HG02610 (cell line): ENCODE data around the gene ZBTB17.
"Not testable (repeated sequence)": the region's sequence is repeated elsewhere in the genome, so short reads cannot be mapped to it uniquely, and the experiment has no call there.

Experiments used
- ATAC-seq: cut with Tn5 transposase; IDR thresholded peaks from one replicate; pipeline ENCODE4 v1.9.1; 2021; ENCODE audit warnings: mild to moderate bottlenecking, moderate library complexity; ENCODE audit not compliant: unreplicated experiment

Gene ZBTB17

DNA sequence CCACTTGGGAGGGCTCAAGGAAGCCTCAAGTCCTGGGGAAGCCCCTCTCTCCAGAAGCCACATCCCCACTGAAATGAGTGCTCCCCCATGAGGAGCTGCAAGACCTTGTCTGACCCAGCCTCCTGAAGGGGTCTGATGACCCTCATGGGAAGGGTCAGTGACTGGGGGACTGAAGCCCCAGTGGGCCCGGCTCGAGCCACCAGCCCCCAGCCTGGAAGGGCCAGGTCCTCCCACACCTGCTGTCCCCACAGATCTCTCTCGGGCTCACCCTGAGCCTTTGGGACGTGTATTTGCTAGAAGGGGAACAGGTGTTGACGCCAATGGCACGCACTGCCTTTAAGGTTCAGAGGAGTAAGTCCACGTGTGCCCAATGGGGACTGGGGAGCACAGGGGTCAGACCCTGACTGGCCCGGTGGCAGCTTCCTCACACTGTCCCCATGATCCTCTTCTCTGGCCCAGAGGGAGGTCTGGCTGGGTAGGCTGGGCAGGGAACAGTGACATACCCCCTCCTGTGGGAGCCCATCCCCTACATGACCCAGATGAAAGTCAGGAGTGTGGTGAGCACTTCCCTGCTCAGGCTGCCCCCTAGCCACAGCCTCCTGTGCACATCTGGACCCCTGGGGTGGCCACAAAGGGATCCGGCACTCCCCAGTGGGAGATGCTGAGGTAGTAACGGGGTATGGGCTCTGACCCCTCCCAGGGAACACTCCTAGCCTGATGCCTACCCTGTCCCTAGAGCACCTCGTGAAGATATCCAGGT, 15.7 kb upstream of the ZBTB17 start:
- no peak for ATAC-seq

DNA sequence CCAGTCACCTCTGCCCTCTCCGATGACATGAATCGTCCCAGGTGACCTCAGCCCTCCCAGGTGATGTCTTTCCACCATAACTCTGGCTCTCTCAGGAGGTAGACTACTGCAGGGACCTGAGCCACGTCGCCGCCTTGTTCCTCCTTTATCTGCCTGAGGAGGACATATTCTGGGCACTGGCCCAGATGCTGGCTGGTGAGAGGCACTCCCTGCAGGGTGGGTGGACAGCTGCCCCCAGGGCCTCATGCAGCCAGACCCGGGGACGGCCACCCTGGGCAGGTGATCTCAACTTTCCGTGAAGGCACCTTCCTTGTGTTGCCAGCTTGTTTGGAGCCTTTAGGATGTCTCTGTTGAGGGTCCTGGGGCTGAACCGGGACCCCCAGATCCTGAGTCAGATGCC, 13.9 kb upstream of the ZBTB17 start:
- no peak for ATAC-seq

DNA sequence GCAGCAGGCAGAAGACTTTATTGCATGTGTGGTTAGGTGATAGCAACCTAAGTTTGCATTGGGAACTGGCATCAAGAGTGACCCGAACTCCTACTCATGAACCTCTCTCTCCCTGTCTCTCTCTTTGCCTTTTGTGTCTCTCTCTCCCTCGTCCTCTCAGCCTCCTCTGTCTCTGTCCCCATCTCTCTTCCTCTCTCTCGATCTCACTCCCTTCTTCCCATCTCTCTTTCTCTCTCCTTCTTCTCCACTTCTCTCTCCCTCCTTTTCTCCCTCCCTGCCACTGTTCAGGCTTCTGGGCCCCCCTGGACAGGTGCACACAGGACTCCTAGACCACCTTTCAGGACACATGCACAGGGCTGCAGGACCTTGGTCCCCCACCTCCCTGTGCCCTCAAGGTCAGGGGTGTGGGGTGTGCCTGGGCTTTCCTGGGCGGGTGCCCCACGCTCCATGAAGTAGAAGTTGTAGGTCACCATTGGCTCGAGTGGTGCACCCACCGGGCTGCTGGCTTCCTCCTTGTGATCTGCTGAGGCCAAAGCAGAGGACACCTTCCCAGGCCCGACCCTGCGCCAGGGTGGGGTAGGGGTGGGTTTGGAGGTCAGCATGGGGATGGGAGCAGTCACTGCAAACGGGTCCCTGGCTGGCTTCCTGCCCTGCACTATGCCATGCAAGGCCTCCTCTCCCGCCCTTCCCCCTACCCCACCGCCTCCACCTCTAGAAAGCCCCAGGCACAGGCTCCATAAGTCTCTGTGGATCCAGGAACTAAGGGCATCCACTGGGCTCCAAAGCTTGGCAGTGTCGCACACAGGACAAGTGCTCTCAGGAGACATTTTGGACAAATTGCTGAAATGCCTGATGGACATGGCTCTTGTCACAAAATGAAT, 13.2 kb upstream of the ZBTB17 start:
- ATAC-seq = no peak

DNA sequence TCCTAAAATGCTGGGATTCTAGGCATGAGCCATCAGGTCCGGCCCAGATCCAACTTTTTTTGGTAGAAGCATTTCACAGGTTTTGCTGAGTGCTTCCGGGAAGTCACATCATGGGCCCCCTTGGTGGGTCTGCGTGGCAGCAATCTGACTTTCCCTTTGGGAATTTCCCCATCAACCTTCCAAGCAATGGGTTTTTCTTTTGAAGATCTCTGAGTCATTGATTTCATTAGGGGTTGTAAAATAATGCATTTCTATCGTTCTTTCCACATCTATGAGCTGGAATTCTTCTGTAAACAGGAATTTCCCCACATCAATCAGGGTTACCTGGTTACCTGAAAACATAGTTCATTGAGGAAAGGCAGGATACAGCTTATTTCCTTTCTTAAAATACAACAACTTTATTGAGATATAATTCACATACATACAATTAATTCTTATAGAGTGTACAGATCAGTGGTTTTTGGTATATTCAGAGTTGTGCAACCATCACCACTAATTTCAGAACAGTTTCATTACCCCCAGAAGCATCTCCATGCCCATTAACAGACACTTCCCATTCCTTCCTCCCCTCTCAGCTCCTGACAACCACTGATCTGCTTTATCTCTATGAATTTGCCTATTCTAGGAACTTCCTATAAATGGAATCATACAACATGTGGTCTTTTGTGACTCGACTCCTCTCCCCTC, 9.9 kb upstream of the ZBTB17 start:
- no peak for ATAC-seq

DNA sequence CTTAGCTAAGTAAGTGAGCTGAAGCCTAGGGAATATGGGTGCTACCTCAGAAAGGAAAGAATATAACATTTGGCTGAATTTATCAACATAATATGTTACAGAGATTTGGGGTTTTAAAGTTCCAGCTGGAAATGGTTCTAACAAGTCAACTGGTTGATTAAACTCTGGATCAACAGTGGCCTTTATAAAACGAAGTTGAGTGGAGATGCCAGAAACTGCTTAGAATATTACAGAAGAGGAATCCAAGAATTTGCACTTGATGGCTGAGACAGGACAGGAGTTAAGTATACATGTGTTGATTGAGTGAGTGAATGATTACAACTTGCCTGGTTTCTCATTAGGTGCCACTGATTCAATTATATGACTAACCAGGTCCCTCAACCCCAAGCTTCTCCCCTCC, 7.4 kb upstream of the ZBTB17 start:
- no peak for ATAC-seq

DNA sequence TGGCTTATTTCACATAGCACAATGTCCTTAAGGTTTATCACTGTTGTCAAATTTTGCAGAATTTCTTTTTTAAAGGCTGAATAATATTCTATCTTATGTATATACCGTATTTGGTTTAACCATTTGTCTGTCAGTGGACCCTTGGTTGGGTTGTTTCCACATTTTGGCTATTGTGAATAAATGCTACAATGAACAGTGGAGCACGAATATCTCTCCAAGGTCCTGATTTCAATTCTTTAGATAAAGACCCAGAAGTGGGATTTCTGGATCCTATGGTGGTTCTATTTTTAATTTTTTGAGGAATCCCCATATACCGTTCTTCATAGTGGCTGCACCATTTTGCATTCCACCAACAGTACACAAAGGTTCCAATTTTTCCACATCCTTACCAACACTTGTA, 5.8 kb upstream of the ZBTB17 start:
- no peak for ATAC-seq

DNA sequence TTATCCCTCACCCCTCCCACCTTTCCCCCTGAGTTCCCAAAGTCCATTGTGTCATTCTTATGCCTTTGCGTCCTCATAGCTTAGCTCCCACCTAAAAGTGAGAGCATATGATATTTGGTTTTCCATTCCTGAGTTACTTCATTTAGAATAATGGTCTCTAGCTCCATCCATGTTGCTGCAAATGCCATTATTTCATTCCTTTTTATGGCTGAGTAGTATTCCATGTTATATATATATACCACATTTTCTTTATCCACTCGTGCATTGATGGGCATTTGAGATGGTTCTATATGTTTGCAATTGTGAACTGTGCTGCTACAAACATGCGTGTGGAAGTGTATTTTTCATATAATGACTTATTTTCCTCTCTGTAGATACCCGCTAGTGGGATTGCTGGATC, 2.0 kb upstream of the ZBTB17 start:
- not testable (repeated sequence) for ATAC-seq

DNA sequence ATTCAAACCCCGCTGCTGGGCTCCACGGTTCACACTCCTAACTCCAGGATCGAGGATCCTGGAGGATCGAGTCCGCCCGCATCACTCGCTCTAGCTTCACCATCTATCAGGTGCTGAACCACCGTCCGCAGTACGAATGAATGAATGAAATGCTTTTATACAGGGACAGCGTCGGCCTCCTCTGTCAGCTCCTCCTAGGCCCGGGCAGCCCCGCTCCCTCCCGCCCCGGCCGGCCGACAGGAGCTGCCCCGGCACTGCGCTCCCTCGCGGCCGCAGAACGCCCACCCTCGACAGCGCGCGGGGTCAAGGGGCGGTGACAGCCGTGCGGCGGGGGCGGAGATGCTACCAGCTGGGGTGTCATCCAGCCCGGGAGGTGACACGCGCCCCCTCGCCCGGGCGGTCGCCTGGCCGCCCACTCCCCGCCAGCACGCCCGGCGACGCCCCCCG, 520 bp downstream of the ZBTB17 start:
- peak; percentile 34 for ATAC-seq

DNA sequence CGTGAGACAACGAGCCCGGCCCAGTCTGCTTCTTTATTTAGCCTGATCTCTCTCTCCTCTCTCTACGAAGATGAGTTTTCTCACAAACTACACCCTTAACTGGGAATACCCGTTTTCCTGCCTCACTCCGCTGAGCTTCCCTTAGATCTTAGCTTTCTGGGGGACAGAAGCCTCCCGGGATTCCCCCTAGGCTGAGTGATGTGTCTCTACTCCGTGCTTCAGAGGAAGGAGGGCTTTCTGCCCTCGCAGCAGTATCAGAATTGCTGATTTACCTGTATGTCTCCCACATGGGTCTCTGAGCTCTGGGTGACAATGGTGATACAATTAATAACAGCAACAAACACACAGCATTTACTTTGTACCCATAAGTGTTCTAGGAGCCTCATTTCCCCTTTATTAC, 1.0 kb downstream of the ZBTB17 start:
- peak; percentile 61 for ATAC-seq

DNA sequence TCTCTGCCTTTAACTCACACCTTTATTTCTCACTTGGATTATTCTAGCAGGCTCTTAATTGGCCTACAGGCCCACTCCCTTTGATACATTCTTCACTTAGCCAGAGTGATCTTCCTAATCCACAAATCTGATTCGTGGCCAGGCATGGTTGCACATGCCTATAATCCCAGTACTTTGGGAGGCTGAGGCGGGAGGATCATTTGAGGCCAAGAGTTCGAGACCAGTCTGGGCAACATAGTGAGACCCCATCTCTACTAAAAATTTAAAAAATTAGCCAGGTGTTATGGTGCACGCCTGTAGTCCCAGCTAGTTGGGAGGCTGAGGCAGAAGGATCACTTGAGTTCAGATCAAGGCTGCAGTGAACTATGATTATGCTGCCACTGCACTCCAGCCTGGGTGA, 2.1 kb downstream of the ZBTB17 start:
- no peak for ATAC-seq

DNA sequence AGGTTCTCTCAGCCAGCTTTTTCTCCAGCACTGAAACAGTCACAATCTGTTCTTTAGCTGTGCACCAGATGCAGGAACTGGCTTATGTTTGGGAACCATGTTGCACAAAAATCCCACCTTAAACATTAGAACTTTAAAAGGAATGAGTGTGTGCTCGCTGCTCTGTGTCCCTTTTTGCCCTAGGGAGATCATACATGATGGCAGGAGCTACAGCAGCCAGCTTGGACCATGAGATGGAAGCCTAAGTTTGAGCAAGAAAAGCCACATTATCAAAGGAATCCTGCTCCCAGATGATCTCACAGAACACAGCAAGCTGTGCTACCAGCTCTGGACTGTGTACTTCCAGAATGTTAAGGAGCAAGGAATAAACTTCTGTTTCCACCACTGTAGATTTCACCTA, 3.5 kb downstream of the ZBTB17 start:
- no peak for ATAC-seq

DNA sequence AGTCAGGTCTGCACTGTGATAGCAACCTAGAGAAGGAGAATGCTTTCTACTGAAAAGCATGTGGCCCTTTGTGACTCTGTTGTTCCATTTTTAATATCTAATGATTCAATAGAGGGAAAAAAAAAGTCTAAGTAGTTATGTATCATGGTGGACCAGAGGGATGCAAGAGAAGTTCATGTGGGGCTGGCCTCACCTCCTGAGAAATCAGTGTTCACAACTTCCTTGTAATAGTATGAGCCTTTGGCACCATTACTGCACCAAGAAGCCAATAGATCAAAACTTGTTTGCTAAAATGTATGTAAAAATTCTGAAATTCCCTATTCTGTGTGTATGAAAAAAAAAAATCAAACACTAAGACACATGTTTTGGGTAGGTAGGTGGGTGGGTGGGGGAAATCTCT, 5.0 kb downstream of the ZBTB17 start:
- ATAC-seq = no peak

DNA sequence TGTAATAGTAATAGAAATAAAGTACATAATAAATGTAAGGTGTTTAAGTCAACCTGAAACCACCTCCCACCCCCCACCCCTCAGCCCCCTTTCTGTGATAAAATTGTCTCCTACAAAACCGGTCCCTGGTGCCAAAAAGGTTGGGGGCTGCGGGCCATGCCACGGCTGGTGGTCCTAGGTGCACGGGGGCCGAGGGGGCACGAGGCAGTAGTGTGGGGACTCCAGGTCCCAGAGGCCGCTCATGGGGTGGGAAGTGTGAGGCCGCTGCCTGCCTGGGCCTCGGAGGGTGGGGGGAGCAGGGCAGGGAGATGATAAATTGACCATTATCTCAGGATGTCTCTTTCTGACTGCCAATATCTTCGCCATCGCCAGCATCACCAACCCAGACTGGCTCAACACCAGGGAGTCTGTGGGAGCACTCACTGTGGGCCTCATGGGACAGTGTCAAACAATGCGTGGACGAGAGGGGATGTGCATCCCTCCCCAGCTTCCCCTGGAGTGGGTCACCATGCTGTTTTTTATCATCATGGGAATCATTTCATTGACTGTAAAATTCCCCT, 6.5 kb downstream of the ZBTB17 start:
- no peak for ATAC-seq

DNA sequence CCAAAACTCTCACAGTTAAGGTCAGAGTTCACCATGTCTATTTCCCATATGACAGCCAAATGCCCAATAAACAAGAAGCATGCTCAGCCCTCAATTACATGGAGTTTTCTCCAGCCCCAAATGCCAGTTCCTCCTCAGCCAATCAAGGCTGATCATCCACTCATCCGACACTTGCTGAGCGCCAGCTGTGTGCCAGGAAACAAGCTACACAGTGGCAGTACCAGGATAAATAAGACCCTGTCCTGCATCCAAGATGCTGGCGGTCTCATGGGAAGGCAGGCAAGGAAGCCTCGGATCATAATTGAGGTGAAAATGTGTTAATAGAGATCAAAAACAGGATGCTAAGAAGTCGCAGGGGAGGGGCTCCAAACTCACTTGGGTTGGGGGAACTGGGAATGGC, 7.7 kb downstream of the ZBTB17 start:
- ATAC-seq = no peak

DNA sequence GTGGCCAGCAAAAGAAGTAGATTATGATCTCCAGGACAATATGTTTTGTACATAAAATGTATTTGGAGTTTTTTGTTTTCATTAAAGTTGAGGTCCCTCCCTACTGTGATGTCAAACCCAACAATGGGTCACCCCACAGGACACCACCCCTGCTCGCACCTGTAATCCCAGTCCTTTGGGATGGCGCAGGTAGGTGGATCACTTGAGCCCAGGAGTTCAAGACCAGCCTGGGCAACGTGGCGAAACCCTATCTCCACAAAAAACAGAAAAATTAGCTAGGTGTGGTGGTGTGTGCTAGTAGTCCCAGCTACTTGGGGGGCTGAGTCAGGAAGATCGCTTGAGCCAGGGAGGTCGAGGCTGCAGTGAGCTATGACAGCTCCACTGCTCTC, 9.0 kb downstream of the ZBTB17 start:
- no peak for ATAC-seq

DNA sequence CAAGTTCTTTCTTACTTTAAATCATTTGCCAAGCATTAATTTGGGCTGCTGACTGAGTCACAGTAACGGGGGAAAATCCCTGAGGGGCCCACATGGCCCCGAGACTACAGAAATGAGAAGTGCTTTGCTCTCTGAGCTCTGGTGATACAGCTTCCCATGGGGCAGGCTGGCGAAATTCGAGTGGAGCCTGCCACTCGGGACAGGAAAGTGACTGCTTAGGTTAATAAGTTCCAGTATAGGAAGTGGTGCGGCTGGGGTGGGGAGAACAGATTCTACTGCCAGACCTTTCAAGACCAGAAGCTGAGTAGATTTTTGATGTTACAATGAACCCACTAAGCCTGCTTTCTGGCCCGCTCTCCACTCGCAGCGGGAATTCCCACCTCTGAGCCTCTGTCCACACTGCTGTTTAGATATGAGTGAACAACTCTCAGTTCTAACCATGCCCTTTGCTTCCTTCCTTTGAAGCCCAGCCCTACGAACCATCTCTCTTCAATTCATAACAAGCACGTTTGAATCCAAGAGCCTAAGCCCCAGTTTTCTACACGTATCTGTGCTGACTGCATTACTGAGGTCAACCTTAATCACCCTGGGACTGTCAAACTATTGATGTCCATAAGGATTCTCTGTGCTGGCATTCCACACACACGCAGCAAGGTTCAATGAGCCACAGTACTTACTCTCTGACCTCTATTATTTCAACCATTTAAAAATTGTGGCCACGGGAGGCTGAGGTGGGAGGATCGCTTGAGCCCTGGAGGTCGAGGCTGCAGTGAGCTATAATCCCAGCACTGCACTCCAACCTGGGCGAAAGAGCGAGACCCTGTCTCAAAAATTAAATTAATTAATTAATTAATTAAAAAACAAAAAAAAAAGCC, 9.6 kb downstream of the ZBTB17 start:
- peak; percentile 73 for ATAC-seq

DNA sequence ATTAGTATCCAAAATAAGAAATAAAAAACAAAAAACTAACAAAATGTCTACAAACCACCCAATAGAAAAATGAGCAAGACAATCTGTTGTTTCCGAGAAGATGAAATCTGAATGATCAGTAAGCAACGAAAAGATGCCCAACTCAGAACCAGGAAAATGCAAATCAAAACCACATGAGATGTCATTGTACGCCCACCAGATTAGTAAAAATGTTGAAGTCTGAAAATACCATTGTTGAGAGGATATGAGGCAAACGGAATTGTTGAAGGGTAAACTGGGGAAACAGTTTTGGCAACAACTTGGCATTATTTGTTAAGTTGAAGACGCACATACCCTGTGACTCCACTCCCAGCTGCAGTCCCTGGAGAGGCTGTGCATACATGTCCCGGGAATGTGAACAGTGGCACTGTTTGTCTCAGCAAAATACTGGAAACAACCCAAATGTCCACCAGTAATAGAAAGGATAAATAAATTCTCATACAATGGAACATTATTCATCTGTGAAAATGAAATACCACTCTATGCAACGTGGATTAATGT, 10.6 kb downstream of the ZBTB17 start:
- no peak for ATAC-seq

DNA sequence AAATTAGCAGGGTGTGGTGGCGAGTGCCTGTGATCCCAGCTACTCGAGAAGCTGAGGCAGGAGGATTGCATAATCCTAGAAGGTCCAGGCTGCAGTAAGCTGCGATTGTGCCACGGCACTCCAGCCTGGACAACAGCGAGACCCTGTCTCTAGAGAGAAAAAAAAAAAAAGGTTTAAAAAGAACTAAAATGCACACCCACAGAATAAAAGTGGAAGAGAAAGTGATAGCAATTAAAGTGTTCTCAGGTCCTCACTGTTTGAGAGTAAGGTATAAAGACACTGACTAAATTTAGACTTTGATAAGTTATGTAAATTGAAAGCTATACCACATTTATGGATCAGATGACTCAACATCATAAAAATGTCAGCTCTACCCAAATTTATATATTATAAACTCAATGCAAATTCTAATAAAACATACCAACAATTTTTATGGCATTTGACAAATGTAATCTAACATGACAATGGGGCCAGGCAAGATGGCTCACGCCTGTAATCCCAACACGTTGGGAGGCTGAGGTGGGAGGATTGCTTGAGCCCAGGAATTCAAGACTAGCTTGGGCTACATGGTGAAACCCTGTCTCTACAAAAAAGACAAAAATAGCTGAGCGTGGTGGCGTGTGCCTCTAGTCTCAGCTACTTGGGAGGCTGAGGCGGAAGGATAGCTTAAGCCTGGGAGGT, 11.8 kb downstream of the ZBTB17 start:
- ATAC-seq = no peak

DNA sequence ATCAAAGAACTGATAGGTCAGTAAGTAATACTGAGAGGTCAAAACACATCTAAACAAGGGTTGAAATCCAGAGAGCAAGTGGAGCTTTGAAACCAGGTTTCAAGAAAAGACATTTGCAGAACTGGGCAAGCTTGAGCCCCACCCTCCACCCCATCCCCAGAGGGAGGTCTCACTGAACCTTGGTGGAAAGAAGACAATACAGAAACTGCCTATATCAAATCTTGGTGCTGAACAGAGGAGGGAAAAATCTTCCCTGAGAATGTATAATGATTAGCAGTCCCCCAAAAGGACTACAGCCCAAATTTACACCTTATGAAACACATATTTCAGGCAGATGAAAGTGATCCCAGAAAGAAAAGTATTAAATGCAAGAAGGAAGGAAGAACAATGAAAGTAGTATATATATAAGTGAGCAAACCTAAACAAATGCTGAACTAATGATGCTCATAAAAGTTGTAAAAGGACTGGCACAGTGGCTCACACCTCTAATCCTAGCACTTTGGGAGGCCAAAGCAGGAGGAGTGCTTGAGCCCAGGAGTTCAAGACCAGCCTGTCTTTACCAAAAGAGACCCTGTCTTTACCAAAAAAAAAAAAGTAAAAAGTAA, 12.4 kb downstream of the ZBTB17 start:
- ATAC-seq = no peak
